HCT116 (cell line): ENCODE measurements around the gene DBNL. TPM values are rescaled to one million over a fixed set of nuclear protein-coding genes. Genes with fewer than 3 reads are reported as not detected.

Experiments used
- ATAC-seq: fragments of 200-7000 bp; cut with Tn5 transposase; 2 replicates; pipeline ENCODE4 v1.9.1; 2020; ENCODE audit warnings: mild to moderate bottlenecking, moderate library complexity
- BruUV-seq: library from RNA; stranded (reverse); fragments of 400-500 nt; replicated peaks from 2 replicates; lab custom pipeline; 2021; lab: Mats Ljungman, UMichigan
- CTCF ChIA-PET: fragments of 300-600 bp; sonication (Branson Sonifier 250); formaldehyde crosslinking; loops from one replicate; lab custom pipeline; 2021; ENCODE audit warnings: antibody characterized with exemption; lab: Charles Lee
- POLR2A ChIA-PET: fragments of 300-600, 350-600 bp; sonication (Branson Sonifier 250); formaldehyde crosslinking; loops from one replicate; lab custom pipeline; 2021; ENCODE audit warnings: antibody characterized with exemption; lab: Charles Lee
- RAD21 ChIA-PET, 2 experiments: fragments of 300-600 bp; sonication (Branson Sonifier 250); formaldehyde crosslinking; loops; one replicate each; lab custom pipeline; 2023; ENCODE audit warnings: low total read pairs in 2 of 2; ENCODE audit not compliant: uncharacterized antibody in 2 of 2, unreplicated experiment in 2 of 2, low non-redundant PET in 1 of 2; lab: Charles Lee
- DNase-seq: peaks from one replicate; pipeline ENCODE4 v3.0.0-alpha.2; 2010; ENCODE audit warnings: low read depth, low spot score
- H2AFZ ChIP-seq: fragments of 200-600 bp; shearing (Covaris generic), sonication (generic); 2 replicates; pipeline ENCODE4 v1.6.1; 2017; ENCODE audit warnings: low read depth, mixed run types, mixed read lengths, antibody characterized with exemption, low read length; ENCODE audit not compliant: poor library complexity, severe bottlenecking
- H3K27ac ChIP-seq: 2 replicates; pipeline ENCODE4 v1.5.1; 2012; ENCODE audit warnings: low read depth, low read length
- H3K27me3 ChIP-seq: fragments of 200-600 bp; sonication (generic); 2 replicates; pipeline ENCODE4 v1.6.1; 2016; ENCODE audit warnings: mixed run types, low read length, mixed read lengths; ENCODE audit not compliant: insufficient read depth
- H3K36me3 ChIP-seq, 2 experiments: fragments of 200-500 bp in 1 of 2; fragments of 200-600 bp in 1 of 2; sonication (Bioruptor generic) in 1 of 2; sonication (generic) in 1 of 2; 2 replicates each; pipeline versions ENCODE4 v1.5.1 to v1.6.1; 2014 to 2016; ENCODE audit warnings: low read length in 2 of 2, inconsistent platforms in 1 of 2, mixed read lengths in 1 of 2, mixed run types in 1 of 2; ENCODE audit not compliant: insufficient read depth in 2 of 2, control insufficient read depth in 1 of 2
- H3K4me1 ChIP-seq, 2 experiments: fragments of 200-600 bp in 1 of 2; sonication (generic) in 1 of 2; 2 replicates each; pipeline versions ENCODE4 v1.5.1 to v1.6.1; 2012 to 2017; ENCODE audit warnings: low read length in 2 of 2, inconsistent platforms in 1 of 2, mild to moderate bottlenecking in 1 of 2, mixed read lengths in 1 of 2, mixed run types in 1 of 2, moderate library complexity in 1 of 2; ENCODE audit not compliant: insufficient read depth in 2 of 2, control insufficient read depth in 1 of 2
- H3K4me2 ChIP-seq: fragments of 200-600 bp; sonication (generic); 2 replicates; pipeline ENCODE4 v1.6.1; 2017; ENCODE audit warnings: mixed run types, low read length, mixed read lengths
- H3K4me3 ChIP-seq, 2 experiments: fragments of 200-600 bp in 1 of 2; sonication (generic) in 1 of 2; replicated peaks in 1 of 2; 2 replicates each; pipeline ENCODE4 v1.5.1; 2011 to 2016; ENCODE audit warnings: low read length in 2 of 2, control low read depth in 1 of 2, low read depth in 1 of 2, mild to moderate bottlenecking in 1 of 2, mixed read lengths in 1 of 2, mixed run types in 1 of 2
- H3K79me2 ChIP-seq: fragments of 200-600 bp; sonication (generic); 2 replicates; pipeline ENCODE4 v1.6.1; 2017; ENCODE audit warnings: mild to moderate bottlenecking, mixed run types, low read length, moderate library complexity, mixed read lengths; ENCODE audit not compliant: insufficient read depth
- H3K9ac ChIP-seq: fragments of 200-600 bp; sonication (generic); 2 replicates; pipeline ENCODE4 v1.6.1; 2016; ENCODE audit warnings: low read length, mixed read lengths
- H3K9me2 ChIP-seq: fragments of 200-600 bp; sonication (generic), shearing (Covaris generic); 2 replicates; pipeline ENCODE4 v1.6.1; 2017; ENCODE audit warnings: mixed run types, mild to moderate bottlenecking, moderate library complexity; ENCODE audit not compliant: insufficient read depth
- H3K9me3 ChIP-seq, 2 experiments: fragments of 200-500 bp in 1 of 2; fragments of 200-600 bp in 1 of 2; sonication (Bioruptor generic) in 1 of 2; sonication (generic) in 1 of 2; 2 replicates each; pipeline ENCODE4 v1.6.1; 2014 to 2017; ENCODE audit warnings: low read length in 2 of 2, mixed read lengths in 2 of 2, inconsistent platforms in 1 of 2, low read depth in 1 of 2, mild to moderate bottlenecking in 1 of 2, mixed run types in 1 of 2, moderate library complexity in 1 of 2; ENCODE audit not compliant: control insufficient read depth in 1 of 2, insufficient read depth in 1 of 2
- H4K20me1 ChIP-seq: fragments of 200-600 bp; sonication (generic), shearing (Covaris generic); 2 replicates; pipeline ENCODE4 v1.6.1; 2017; ENCODE audit warnings: mixed run types, mild to moderate bottlenecking, moderate library complexity; ENCODE audit not compliant: insufficient read depth
- ATF3 ChIP-seq: IDR thresholded peaks from 2 replicates; pipeline ENCODE4 v1.6.1; 2012
- CTCF ChIP-seq, 3 experiments: fragments of 200-600 bp in 1 of 3; sonication (generic) in 1 of 3; IDR thresholded peaks in 2 of 3; conservative IDR thresholded peaks in 1 of 3; 2 replicates each; pipeline ENCODE4 v1.5.1; 2012 to 2017; ENCODE audit warnings: low read depth in 2 of 3, low read length in 2 of 3, antibody characterized with exemption in 1 of 3, borderline replicate concordance in 1 of 3, control low read depth in 1 of 3, mild to moderate bottlenecking in 1 of 3, mixed read lengths in 1 of 3, mixed run types in 1 of 3, moderate library complexity in 1 of 3; ENCODE audit not compliant: insufficient read depth in 1 of 3
- EZH2phosphoT487 ChIP-seq: fragments of 200-600 bp; IDR thresholded peaks from 2 replicates; pipeline ENCODE4 v1.6.1; 2018; ENCODE audit warnings: antibody characterized with exemption, borderline replicate concordance
- intact Hi-C: fragments of 100-400 bp; cut with micrococcal nuclease; formaldehyde crosslinking; loops from 2 replicates; pipeline ENCODE4 v1.10.0; 2022
- total RNA-seq: library from RNA; stranded (reverse); gene quantifications from one replicate; pipeline ENCODE4 v1.2.1, GENCODE V29; 2021; ENCODE audit not compliant: unreplicated experiment

Gene DBNL
- total RNA-seq, 1 experiment from 2014 or later = 39.4 TPM

- DNase-seq = no peak
- Histone ChIP-seq H3K27ac (no peak overlapping the region), H3K4me2 (no peak overlapping the region), H3K9me3 (no peaks in the 10 kb centered on the region), H3K36me3 (no peaks in the 10 kb centered on the region), H4K20me1 (no peaks in the 10 kb centered on the region), H3K4me3 (no peak overlapping the region), H3K4me1 (peaks cover 0 to 6% of the 10 kb centered on the region in 2 experiments; a peak in 2 of 4 replicates), H2AFZ (no peak overlapping the region), H3K9ac (no peak overlapping the region), H3K27me3 (no peaks in the 10 kb centered on the region), H3K9me2 (no peaks in the 10 kb centered on the region), H3K79me2 (no peaks in the 10 kb centered on the region)
- intact Hi-C loops = no loop called here
- BruUV-seq = no TSS peak
- CTCF ChIA-PET = no interaction called here
- ATAC-seq = no peak
- RAD21 ChIA-PET = no interaction called here
- no peak for TF ChIP-seq EZH2phosphoT487
- POLR2A ChIA-PET = no interaction called here
These were observed 62.8 kb downstream of the DBNL start for GRCh38 chr7:44107116-44107960.

GRCh38 chr7:44107961-44108767 is 63.7 kb downstream of the DBNL start:
- intact Hi-C loops = no loop called here
- Histone ChIP-seq H3K4me1 (peaks cover 0 to 6% of the 10 kb centered on the region in 2 experiments; a peak in 2 of 4 replicates), H3K9ac (no peak overlapping the region), H3K9me2 (no peaks in the 10 kb centered on the region), H3K27me3 (no peaks in the 10 kb centered on the region), H3K4me3 (no peak overlapping the region), H4K20me1 (no peaks in the 10 kb centered on the region), H3K36me3 (no peaks in the 10 kb centered on the region), H2AFZ (no peak overlapping the region), H3K27ac (no peak overlapping the region; the same call in 1 of the 2 replicates), H3K4me2 (no peak overlapping the region)
- ChIA-PET CTCF (no interaction called here), POLR2A (no interaction called here), RAD21 (no interaction called here)
- ATAC-seq = no peak
- DNase-seq = no peak
- no TSS peak for BruUV-seq
- no peak for TF ChIP-seq ATF3
- TF ChIP-seq CTCF (IDR thresholded peaks at IDR 0.05 in 2 of 3, conservative IDR thresholded peaks at IDR 0.05 in 1 of 3; ENCODE audit: borderline replicate concordance in 1 of 3, insufficient read depth in 1 of 3, low read depth in 2 of 3, low read length in 2 of 3) = no peak
- TF ChIP-seq, all 23 proteins: peak for 0
- Histone ChIP-seq H3K9me3 (no peaks in the 10 kb centered on the region), H3K79me2 (no peaks in the 10 kb centered on the region)
